ENCODE results near the gene DSCAML1.

DNA sequence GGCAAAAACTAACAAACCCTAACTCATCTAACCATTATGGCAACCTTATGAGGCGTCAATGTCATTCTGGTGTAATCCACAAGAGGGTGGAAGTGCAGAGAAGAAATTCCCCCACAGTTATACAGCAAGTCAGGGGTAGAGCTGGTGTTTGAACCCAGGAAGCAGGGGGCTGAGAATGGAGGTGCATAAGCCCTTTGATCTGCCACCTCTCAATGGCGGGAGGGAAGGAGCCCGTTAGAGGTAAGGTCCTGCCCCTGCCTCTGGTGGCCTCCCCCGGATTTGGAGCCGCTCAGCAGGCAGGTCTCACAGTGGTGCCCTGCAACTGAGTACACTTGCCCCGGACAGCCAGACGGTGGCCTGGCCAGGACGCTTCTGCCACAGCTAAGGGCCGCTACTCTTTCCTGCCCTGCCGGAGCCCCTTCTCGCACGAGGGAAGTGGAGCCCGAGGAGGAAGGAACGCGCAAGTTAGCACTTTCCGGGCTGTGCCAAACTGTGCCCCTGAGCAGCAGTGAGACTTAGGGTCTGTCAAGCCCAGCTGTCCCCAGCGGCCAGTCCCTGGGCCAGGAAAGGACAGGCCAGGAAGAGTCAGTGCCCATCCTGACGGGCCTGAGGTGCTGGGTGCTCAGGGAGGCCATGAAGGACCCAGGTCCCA, 26.4 kb upstream of the DSCAML1 start:
- no peak for TF ChIP-seq POLR2AphosphoS5 (IDR thresholded peaks at IDR 0.05)
- TF ChIP-seq, protein P1, sequence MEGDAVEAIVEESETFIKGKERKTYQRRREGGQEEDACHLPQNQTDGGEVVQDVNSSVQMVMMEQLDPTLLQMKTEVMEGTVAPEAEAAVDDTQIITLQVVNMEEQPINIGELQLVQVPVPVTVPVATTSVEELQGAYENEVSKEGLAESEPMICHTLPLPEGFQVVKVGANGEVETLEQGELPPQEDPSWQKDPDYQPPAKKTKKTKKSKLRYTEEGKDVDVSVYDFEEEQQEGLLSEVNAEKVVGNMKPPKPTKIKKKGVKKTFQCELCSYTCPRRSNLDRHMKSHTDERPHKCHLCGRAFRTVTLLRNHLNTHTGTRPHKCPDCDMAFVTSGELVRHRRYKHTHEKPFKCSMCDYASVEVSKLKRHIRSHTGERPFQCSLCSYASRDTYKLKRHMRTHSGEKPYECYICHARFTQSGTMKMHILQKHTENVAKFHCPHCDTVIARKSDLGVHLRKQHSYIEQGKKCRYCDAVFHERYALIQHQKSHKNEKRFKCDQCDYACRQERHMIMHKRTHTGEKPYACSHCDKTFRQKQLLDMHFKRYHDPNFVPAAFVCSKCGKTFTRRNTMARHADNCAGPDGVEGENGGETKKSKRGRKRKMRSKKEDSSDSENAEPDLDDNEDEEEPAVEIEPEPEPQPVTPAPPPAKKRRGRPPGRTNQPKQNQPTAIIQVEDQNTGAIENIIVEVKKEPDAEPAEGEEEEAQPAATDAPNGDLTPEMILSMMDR (IDR thresholded peaks at IDR 0.05), result peak in 5 of 6 experiments; percentile 13 to 47 (median 31)
- no peak for TF ChIP-seq EP300 (IDR thresholded peaks at IDR 0.05)
- TF ChIP-seq POLR2A (IDR thresholded peaks at IDR 0.05), result no peak

All from upper lobe of left lung (tissue), 4 donors.